ENCODE measurements around the gene CES4A.
A peak's percentile ranks its signal among the peaks of the same experiment; 100 is the strongest.

CES4A gene

GRCh38 chr16:67016143-67016542 is 27.8 kb downstream of the CES4A start:
- Histone ChIP-seq H3K4me3 (no peak overlapping the region), H3K27ac (no peak overlapping the region)

GRCh38 chr16:67016681-67017420 is 28.5 kb downstream of the CES4A start:
- Histone ChIP-seq H3K4me3 (no peak overlapping the region), H3K27ac (no peak overlapping the region)

GRCh38 chr16:67017421-67017750 is 29.0 kb downstream of the CES4A start:
- H3K27ac ChIP-seq: no peak overlapping the region
- H3K4me3 ChIP-seq: no peak overlapping the region

GRCh38 chr16:67017810-67018488 is 29.6 kb downstream of the CES4A start:
- Histone ChIP-seq H3K27ac (no peak overlapping the region), H3K4me3 (no peak overlapping the region)

GRCh38 chr16:67019171-67019570 is 30.8 kb downstream of the CES4A start:
- no peak overlapping the region for H3K4me3 ChIP-seq
- no peak overlapping the region for H3K27ac ChIP-seq

GRCh38 chr16:67021321-67021720 is 32.9 kb downstream of the CES4A start:
- Histone ChIP-seq H3K27ac (no peak overlapping the region), H3K4me3 (no peak overlapping the region)

GRCh38 chr16:67022531-67023214 is 34.3 kb downstream of the CES4A start:
- no peak overlapping the region for H3K27ac ChIP-seq

GRCh38 chr16:67023689-67024088 is 35.3 kb downstream of the CES4A start:
- Histone ChIP-seq H3K4me3 (no peak overlapping the region), H3K27ac (no peak overlapping the region)

More at GRCh38 chr16:67022531-67023214, 34.3 kb downstream of the CES4A start:
- H3K4me3 ChIP-seq: no peak overlapping the region

- Histone ChIP-seq H3K4me3 (no peak overlapping the region), H3K27ac (no peak overlapping the region)
Observed at GRCh38 chr16:67024384-67025209, 36.2 kb downstream of the CES4A start.

- Histone ChIP-seq H3K27ac (no peak overlapping the region), H3K4me3 (no peak overlapping the region)
Observed at GRCh38 chr16:67025210-67025550, 36.8 kb downstream of the CES4A start.

- H3K4me3 ChIP-seq: no peak overlapping the region
- H3K27ac ChIP-seq: no peak overlapping the region
Observed at GRCh38 chr16:67026570-67026969, 38.2 kb downstream of the CES4A start.

- no peak overlapping the region for H3K27ac ChIP-seq
- no peak overlapping the region for H3K4me3 ChIP-seq
Observed at GRCh38 chr16:67027046-67027445, 38.7 kb downstream of the CES4A start.

- peak overlapping the region; percentile 17 to 99 (median 82) for H3K4me3 ChIP-seq
- H3K27ac ChIP-seq: peak overlapping the region; percentile 75 to 99 (median 97)
Observed at GRCh38 chr16:67028167-67028695, 39.8 kb downstream of the CES4A start.

- Histone ChIP-seq H3K27ac (peak within 1 kb of the TSS; percentile 92 to 99 (median 98)), H3K4me3 (peak within 1 kb of the TSS; percentile 67 to 99 (median 83))
Observed at GRCh38 chr16:67028696-67029253, 40.4 kb downstream of the CES4A start, which contains the start of gene CBFB. Gene CBFB (plus strand): TSS chr16:67029149. CDS start chr16:67029408, 259 bp downstream.

- Histone ChIP-seq H3K27ac (peak overlapping the region; percentile 89 to 99 (median 97)), H3K4me3 (peak overlapping the region; percentile 67 to 99 (median 83))
Observed at GRCh38 chr16:67029254-67030096, 41.1 kb downstream of the CES4A start.

- H3K27ac ChIP-seq: peak overlapping the region in 20 of 21 experiments; percentile 89 to 99 (median 97)
- H3K4me3 ChIP-seq: peak overlapping the region; percentile 67 to 99 (median 83)
Observed at GRCh38 chr16:67030221-67030962, 42.0 kb downstream of the CES4A start.

- Histone ChIP-seq H3K4me3 (no peak overlapping the region), H3K27ac (no peak overlapping the region)
Observed at GRCh38 chr16:67034487-67034886, 46.1 kb downstream of the CES4A start.

- H3K4me3 ChIP-seq: no peak overlapping the region
- no peak overlapping the region for H3K27ac ChIP-seq
Observed at GRCh38 chr16:67035364-67035763, 47.0 kb downstream of the CES4A start.
